ENCODE measurements around the gene LRFN2.

- TF ChIP-seq CTCF (optimal IDR thresholded peaks at IDR 0.05 in 1 of 3, IDR thresholded peaks at IDR 0.05 in 1 of 3, conservative IDR thresholded peaks at IDR 0.05 in 1 of 3; ENCODE audit: extremely low read depth in 1 of 3, insufficient read depth in 2 of 3, low read length in 3 of 3): no peak
- no peak for TF ChIP-seq EZH2 (IDR thresholded peaks at IDR 0.05; ENCODE audit: low read length)
Measured at GRCh38 chr6:40350747-40351217, 236.4 kb downstream of the LRFN2 start.
